GM23338 (cell line): ENCODE data around the gene SORL1.

Source experiments
- CREB1 ChIP-seq: fragments of 250-450 bp; sonication (Bioruptor Pico); IDR thresholded peaks from 2 replicates; pipeline ENCODE4 v1.5.0; 2020; ENCODE audit warnings: low read depth, mild to moderate bottlenecking, moderate library complexity
- CTCF ChIP-seq, 2 experiments: fragments of 200-600 bp in 1 of 2; sonication (generic) in 1 of 2; conservative IDR thresholded peaks; 2 replicates each; pipeline versions ENCODE4 v1.5.1 to v1.6.1; 2016 to 2017; ENCODE audit warnings: antibody characterized with exemption in 2 of 2, low read depth in 2 of 2, mild to moderate bottlenecking in 2 of 2, moderate library complexity in 1 of 2
- EZH2 ChIP-seq: fragments of 200-600 bp; sonication (generic); IDR thresholded peaks from one replicate; pipeline ENCODE4 v1.8.0; 2017; ENCODE audit warnings: antibody characterized with exemption, mild to moderate bottlenecking, low read depth; ENCODE audit not compliant: unreplicated experiment
- JUNB ChIP-seq: IDR thresholded peaks from one replicate; pipeline ENCODE4 v1.6.1; 2016; ENCODE audit warnings: antibody characterized with exemption; ENCODE audit not compliant: unreplicated experiment
- POLR2AphosphoS5 ChIP-seq: IDR thresholded peaks from 2 replicates; pipeline ENCODE4 v1.6.1; 2016; ENCODE audit warnings: antibody characterized with exemption, low read depth
- REST ChIP-seq: IDR thresholded peaks from one replicate; pipeline ENCODE4 v1.6.1; 2018; ENCODE audit warnings: antibody characterized with exemption; ENCODE audit not compliant: unreplicated experiment
- ZNF114 ChIP-seq: fragments of 250-450 bp; sonication (Bioruptor Pico); IDR thresholded peaks from 2 replicates; pipeline ENCODE4 v1.5.0; 2020; ENCODE audit warnings: mild to moderate bottlenecking, moderate library complexity

- TF ChIP-seq CTCF (conservative IDR thresholded peaks at IDR 0.05; ENCODE audit: low read depth in 2 of 2) (no peak), REST (no peak), EZH2 (no peak), ZNF114 (no peak), CREB1 (no peak), POLR2AphosphoS5 (no peak), JUNB (no peak)
Measured at GRCh38 chr11:121448011-121448410, 4.1 kb upstream of the SORL1 start.
